Ishikawa (cell line): Measurements from ENCODE around the gene RHOBTB3.

Source experiments
- CEBPB ChIP-seq: IDR thresholded peaks from 2 replicates; pipeline ENCODE4 v1.6.1; 2012
- CREB1 ChIP-seq: IDR thresholded peaks from 2 replicates; pipeline ENCODE4 v1.6.1; 2012; ENCODE audit warnings: low read depth
- EGR1 ChIP-seq: IDR thresholded peaks from 2 replicates; pipeline ENCODE4 v1.6.1; 2012
- EP300 ChIP-seq: IDR thresholded peaks from 2 replicates; pipeline ENCODE4 v1.6.1; 2012; ENCODE audit warnings: borderline replicate concordance
- FOXM1 ChIP-seq: IDR thresholded peaks from 2 replicates; pipeline ENCODE4 v1.6.1; 2012; ENCODE audit warnings: low read depth, borderline replicate concordance
- NFIC ChIP-seq: IDR thresholded peaks from 2 replicates; pipeline ENCODE4 v1.6.1; 2012
- RAD21 ChIP-seq: IDR thresholded peaks from 2 replicates; pipeline ENCODE4 v1.6.1; 2012; ENCODE audit warnings: low read depth
- TAF1 ChIP-seq: IDR thresholded peaks from 2 replicates; pipeline ENCODE4 v1.6.1; 2012; ENCODE audit warnings: low read depth, mild to moderate bottlenecking
- TCF12 ChIP-seq: IDR thresholded peaks from 2 replicates; pipeline ENCODE4 v1.6.1; 2012; ENCODE audit warnings: low read depth
- TEAD4 ChIP-seq: IDR thresholded peaks from 2 replicates; pipeline ENCODE4 v1.6.1; 2012
- YY1 ChIP-seq: IDR thresholded peaks from 2 replicates; pipeline ENCODE4 v1.6.1; 2012; ENCODE audit warnings: low read depth
- ZBTB7A ChIP-seq: IDR thresholded peaks from 2 replicates; pipeline ENCODE4 v1.6.1; 2012; ENCODE audit warnings: low read depth
- TF ChIP-seq, protein P1 (sequence below): IDR thresholded peaks from 2 replicates; pipeline ENCODE4 v1.6.1; 2012
- TF ChIP-seq, protein P2 (sequence below): IDR thresholded peaks from 2 replicates; pipeline ENCODE4 v1.6.1; 2012
- TF ChIP-seq, protein P3 (sequence below): IDR thresholded peaks from 2 replicates; pipeline ENCODE4 v1.6.1; 2012; ENCODE audit warnings: low read depth, mild to moderate bottlenecking

RHOBTB3 gene

DNA sequence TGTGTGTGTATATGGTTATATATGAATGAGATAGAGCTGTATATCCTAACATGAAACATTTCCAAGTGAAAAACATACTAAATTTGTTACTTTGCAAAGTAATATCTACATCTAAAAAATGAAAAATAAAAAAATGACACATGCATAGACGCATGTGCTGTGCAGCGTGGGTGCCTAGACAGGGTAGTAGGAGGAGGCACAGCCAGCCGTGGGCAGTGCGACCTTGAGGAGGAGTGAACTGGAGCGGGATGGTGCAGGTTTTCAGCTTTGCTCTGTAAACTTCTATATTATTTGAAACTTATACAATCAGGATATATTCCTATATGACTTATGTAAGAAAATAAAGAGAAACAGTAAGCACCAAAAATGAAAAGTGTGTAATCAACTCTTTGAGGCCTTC, 106.4 kb downstream of the RHOBTB3 start:
- TF ChIP-seq ZBTB7A: no peak
- TF ChIP-seq, protein P1, sequence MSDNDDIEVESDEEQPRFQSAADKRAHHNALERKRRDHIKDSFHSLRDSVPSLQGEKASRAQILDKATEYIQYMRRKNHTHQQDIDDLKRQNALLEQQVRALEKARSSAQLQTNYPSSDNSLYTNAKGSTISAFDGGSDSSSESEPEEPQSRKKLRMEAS: no peak

DNA sequence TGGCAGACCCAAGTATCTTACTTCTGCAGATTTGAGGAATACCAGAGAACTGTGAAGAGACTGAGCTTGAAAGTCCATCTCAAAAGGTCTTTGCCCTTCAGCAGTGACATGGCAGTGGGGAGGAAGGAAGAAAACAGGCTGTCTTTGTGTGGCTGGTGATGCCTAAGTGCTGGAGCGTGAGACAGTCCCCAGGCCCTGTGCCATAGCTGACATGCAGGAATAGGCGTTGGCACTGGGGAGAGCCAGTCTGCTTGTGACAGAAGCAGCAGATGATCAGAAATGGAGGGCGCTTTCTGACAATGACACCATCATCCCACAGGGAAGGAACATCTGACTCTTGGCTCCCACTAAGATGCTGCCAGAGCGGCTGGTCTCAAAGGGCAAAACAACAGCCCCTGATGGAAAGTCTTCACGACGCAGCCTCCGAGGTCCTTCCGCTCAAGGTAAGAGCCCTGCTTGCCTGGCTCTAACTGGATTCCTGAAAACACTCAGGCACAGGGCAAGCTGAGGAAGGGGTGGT, 106.9 kb downstream of the RHOBTB3 start:
- TF ChIP-seq TEAD4 (no peak), TCF12 (no peak)
- TF ChIP-seq, protein P2, sequence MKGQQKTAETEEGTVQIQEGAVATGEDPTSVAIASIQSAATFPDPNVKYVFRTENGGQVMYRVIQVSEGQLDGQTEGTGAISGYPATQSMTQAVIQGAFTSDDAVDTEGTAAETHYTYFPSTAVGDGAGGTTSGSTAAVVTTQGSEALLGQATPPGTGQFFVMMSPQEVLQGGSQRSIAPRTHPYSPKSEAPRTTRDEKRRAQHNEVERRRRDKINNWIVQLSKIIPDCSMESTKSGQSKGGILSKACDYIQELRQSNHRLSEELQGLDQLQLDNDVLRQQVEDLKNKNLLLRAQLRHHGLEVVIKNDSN: no peak

DNA sequence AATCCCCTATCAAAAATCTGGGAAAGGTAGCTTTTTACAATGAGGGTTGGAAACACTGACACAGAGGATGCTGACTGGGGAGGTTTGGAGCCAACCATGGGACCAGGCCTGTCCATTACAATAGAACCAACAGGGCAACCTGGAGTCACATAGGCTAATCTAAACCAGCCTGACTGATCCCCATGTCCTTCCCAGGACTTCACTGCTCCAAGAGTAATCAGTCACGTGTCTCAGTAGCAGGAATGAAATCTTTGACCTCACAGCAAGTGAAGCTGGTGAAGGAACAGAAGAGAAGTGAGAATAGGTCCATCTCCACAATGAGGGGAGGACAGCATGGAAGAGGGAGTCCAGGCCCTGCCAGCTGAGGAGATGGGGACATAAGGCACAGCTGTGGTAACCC, 107.4 kb downstream of the RHOBTB3 start:
- TF ChIP-seq TAF1 (no peak), TCF12 (no peak), ZBTB7A (no peak), EGR1 (no peak), TEAD4 (no peak), YY1 (no peak), RAD21 (no peak), FOXM1 (no peak), CEBPB (no peak), EP300 (no peak), CREB1 (no peak), NFIC (no peak)
- TF ChIP-seq, protein P1: no peak
- TF ChIP-seq, protein P2: no peak
- TF ChIP-seq, protein P3, sequence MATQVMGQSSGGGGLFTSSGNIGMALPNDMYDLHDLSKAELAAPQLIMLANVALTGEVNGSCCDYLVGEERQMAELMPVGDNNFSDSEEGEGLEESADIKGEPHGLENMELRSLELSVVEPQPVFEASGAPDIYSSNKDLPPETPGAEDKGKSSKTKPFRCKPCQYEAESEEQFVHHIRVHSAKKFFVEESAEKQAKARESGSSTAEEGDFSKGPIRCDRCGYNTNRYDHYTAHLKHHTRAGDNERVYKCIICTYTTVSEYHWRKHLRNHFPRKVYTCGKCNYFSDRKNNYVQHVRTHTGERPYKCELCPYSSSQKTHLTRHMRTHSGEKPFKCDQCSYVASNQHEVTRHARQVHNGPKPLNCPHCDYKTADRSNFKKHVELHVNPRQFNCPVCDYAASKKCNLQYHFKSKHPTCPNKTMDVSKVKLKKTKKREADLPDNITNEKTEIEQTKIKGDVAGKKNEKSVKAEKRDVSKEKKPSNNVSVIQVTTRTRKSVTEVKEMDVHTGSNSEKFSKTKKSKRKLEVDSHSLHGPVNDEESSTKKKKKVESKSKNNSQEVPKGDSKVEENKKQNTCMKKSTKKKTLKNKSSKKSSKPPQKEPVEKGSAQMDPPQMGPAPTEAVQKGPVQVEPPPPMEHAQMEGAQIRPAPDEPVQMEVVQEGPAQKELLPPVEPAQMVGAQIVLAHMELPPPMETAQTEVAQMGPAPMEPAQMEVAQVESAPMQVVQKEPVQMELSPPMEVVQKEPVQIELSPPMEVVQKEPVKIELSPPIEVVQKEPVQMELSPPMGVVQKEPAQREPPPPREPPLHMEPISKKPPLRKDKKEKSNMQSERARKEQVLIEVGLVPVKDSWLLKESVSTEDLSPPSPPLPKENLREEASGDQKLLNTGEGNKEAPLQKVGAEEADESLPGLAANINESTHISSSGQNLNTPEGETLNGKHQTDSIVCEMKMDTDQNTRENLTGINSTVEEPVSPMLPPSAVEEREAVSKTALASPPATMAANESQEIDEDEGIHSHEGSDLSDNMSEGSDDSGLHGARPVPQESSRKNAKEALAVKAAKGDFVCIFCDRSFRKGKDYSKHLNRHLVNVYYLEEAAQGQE: no peak

DNA sequence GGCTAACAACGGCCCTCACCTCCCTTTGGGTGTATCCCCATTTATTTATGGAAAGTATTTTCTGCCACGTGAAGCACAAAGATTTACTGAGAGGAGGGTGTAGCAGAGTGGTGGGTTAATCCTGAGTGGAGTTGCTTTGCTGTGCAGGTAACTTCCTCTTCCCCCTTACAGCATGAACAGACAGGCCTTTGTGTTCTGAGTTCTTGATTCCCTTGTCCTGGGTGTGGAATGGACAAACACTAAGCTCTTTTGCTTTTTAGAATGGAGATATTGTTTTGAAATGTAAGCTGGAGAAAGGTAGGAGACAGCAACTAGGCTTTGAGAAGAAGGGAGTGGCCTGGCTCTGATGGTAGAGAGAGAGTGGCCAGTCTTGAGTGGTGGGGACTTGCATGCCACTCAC, 108.5 kb downstream of the RHOBTB3 start:
- TF ChIP-seq YY1 (no peak), FOXM1 (no peak), TEAD4 (no peak), RAD21 (no peak), NFIC (no peak), EP300 (no peak), TCF12 (no peak), CREB1 (no peak), CEBPB (no peak), EGR1 (no peak), ZBTB7A (no peak), TAF1 (no peak)
- TF ChIP-seq, protein P3: no peak
- TF ChIP-seq, protein P1: no peak
- TF ChIP-seq, protein P2: no peak

DNA sequence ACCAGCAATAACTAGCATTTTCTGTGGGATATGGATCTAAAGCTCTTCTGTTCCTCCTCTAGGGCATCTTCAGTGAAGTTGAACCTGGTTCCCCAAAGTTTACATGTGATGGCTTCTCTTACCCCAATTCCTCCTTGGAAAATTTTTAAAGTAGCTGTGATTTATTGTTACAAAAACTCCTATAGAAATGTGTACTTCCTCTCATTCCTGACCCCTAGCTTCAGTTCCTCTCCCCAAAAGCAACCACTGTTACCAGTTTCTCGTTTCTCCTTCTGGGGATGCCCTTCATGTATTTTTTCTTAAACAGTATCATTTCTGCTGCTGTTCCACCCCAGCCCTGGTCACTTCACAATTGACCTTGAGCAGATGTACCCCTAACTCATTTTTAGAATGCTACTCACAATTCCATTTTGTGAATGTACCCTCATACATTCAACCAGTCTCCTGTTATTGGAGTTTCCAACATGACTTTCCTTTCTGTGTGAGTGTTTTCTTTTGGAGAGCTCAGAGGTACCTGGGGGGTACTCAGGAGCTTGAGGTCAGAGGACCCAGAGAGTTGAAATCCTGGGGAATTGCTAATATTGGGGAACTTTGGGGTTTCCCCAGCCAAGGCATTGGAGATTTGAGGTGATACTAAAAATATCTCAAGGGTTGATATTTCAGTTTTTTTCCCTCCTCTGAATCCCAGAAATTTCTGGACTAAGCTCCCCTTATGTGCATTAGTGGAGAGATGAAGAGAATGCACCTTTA, 110.0 kb downstream of the RHOBTB3 start:
- TF ChIP-seq NFIC (no peak), TAF1 (no peak), CREB1 (no peak), EGR1 (no peak)
